ENCODE data around the gene FAM118B.

Gene FAM118B

GRCh38 chr11:126211236-126212088 is at the start of gene FAM118B, which contains the start of gene RPUSD4:
Gene FAM118B, plus strand, starts transcription at chr11:126211782. Its CDS starts 23,220 bp downstream, at chr11:126235002.
Gene RPUSD4, minus strand, starts transcription at chr11:126211650. Its CDS starts 12 bp downstream, at chr11:126211638.
- peak; percentile 99 to 100 for DNase-seq

- DNase-seq, result no peak
Measured at GRCh38 chr11:126162306-126163030, 49.1 kb upstream of the FAM118B start.

DNA sequence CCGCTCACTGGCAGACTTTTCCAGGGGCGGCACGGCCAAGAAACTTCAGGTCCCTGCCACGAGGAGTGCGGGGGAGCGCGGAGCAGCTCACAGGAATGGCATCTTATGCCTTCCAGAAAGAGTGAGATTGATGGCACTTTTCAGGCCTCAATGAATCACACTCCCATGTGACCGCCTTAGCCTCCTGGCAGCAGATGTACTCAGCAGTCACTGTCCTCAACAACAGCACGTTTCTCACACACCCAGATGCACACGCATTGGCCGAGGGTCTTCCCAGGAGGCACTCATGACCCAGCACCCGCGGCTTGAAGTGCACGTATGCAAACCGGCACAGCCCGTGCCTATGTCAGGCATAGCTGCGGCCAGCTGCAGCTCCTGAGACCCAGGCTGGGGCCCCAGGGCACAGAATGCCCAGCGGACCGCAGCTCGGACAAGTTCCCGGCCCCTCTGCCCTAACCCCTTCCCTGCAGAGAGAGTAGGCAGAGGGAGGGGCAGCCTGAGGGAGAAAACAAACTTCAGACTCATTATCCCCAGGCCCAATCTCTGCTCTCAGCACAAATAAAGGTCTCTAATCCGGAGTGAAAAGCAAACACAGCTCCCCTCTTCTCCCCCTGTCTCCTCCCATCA is 48.4 kb upstream of the FAM118B start:
- DNase-seq, result no peak

GRCh38 chr11:126163779-126164178 is 47.8 kb upstream of the FAM118B start:
- DNase-seq, result no peak

GRCh38 chr11:126164781-126165180 is 46.8 kb upstream of the FAM118B start:
- no peak for DNase-seq

DNA sequence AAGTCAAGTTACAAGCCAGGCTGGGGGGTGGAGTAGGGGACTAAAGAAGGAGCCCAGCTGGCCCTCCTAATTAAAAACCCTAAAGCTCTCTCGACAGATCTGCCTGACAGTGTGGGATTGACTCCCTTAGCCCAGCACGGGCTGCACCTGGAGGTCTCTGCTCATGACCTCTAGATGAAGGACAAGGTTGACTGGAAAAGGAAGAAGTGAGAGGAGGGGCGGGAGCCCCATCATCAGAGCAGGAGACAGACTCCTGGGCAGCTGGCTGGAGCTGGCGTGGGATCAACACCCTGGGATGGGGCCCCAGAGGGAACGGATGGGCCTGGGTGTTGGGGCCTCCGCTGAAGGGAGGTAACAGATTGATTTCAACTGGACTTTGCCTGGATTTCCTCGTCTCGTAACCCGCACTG is 46.3 kb upstream of the FAM118B start:
- no peak for DNase-seq

- DNase-seq, result no peak
Measured at GRCh38 chr11:126165757-126166156, 45.8 kb upstream of the FAM118B start.

GRCh38 chr11:126166413-126166812 is 45.2 kb upstream of the FAM118B start:
- no peak for DNase-seq

DNA sequence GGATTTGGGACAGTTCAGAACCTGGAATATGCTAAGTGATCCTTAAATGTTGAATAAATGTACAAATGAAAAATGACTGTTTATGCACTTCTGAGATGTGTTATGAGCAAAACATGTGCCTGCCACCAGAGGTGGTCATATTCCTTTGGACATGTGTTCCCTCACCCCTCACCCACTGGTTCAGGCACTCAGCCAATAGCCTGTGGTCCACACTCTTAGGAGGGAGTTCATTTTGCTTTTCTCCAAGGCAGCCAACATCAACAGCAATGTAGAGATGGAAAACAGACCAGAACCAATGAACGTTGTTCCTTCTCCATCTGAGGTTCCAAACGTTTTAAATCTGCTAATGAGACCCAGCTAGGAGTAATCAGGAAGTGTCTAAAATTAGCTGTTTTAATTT is 44.1 kb upstream of the FAM118B start:
- no peak for DNase-seq

- DNase-seq, result no peak
Measured at GRCh38 chr11:126169291-126169690, 42.3 kb upstream of the FAM118B start.

DNA sequence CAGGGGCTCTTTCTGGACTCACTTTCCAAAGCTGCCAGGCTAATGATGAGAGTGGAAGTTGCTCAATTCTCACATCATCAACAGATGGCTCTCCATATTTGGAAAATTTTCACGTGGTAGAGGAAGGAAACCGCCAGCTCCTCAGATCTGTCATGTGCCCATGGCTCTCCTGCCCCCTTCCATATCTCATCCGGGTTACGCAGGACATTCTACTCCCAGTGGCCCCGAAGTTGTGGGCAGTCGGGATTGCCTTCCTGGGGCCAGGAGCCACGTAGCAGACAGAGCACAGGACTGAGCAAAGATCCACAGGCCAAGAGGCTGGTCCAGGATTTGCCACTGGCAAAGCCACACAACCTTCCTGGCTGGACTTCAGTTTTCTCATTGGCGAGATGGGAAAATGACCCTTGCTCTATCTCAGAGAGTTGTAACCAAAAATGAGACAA is 39.0 kb upstream of the FAM118B start:
- no peak for DNase-seq

DNA sequence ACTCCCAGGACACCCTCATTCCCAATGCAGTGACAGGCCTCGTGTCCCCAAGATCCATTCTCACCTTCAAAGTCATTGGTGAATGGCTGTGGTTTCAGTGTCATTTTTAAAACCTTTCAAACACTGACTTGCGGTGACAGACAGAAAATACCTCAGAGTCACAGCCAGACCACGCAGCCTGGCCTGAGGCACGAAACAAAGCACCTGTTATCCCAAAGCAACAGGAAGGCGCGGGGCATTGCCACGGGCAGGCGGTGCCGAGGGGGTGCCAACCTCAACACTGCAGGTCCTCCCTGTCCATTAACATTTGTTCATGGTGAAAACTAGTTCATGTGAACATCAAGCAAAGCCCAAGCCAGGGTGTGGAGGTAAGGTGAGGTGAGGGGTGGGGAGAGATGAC is 38.3 kb upstream of the FAM118B start:
- no peak for DNase-seq

GRCh38 chr11:126174816-126175215 is 36.8 kb upstream of the FAM118B start:
- DNase-seq, result no peak

DNA sequence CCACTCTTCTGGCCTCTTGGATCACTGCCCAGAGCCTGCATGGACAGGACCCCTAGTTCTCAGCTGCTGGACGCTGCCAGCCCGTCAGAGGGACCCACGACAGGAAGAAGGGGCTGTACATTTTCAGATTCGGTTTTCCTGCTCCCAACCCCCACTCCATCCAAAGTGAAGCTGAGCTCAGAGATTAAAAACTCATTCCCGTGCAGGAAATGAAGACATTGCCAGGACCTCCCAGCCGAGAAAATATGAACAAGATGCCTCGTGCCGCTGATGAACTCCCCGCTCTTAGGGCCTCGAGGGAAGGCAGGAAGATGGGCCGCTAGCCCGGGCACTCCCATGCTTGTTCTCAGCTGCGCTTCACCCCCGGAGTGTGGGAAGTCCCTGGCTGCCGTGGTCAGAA is 36.2 kb upstream of the FAM118B start:
- no peak for DNase-seq

GRCh38 chr11:126176853-126177470 is 34.6 kb upstream of the FAM118B start:
- no peak for DNase-seq

- DNase-seq, result no peak
Measured at GRCh38 chr11:126181939-126182730, 29.4 kb upstream of the FAM118B start.

GRCh38 chr11:126182787-126183445 is 28.7 kb upstream of the FAM118B start:
- DNase-seq, result no peak

- no peak for DNase-seq
Measured at GRCh38 chr11:126185259-126186024, 26.1 kb upstream of the FAM118B start.

DNA sequence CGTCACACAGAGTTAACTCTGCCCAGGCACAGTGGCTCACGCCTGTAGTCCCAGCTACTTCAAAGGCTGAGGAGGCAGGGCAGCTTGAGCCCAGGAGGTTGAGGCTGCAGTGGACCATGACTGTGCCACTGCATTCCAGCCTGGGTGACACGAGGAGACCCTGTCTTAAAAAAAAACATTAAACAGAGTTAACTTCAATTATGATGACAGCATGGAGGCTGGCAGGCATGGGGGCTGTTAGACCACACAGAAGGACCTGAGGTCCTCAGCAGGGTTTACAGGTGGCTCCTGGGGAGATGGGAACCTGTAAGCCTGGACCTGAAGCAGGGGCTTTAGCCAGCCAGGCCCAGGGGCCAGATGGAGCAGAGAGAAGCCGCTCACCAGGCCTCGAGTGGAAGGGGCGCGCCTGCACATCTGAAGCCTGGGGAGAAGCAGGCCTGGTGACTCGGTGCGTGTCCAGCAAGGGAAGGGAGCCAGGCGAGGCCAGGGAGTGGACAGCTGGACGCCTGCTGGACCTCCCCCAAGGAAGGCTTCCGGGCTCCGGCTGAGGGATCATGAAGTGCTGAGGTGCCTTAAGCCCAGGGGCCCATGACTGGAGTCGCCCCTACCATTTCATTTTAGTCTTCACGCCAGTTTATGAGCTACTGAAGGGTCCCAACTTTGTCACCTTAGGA is 25.4 kb upstream of the FAM118B start:
- DNase-seq, result no peak

Data from activated T-cell treated with anti-CD3 and anti-CD28 coated beads, Interleukin-2, amount 50 U/mL, for 48 hours (primary cell).